Thoracic aorta (tissue), 2 donors: ENCODE results near the gene CELF4. TPM values are rescaled to one million over a fixed set of nuclear protein-coding genes. Genes with fewer than 3 reads are reported as not detected.
A peak's percentile ranks its signal among the peaks of the same experiment; 100 is the strongest.

Experiments
- ATAC-seq: fragments of 150-250 bp; one replicate; pipeline ENCODE4 v1.8.0; 2017; ENCODE audit warnings: low read depth; ENCODE audit not compliant: insufficient number of reproducible peaks, low FRiP score
- DNase-seq: peaks from one replicate; pipeline ENCODE4 v3.0.0-alpha.2; 2020; ENCODE audit warnings: low spot score
- H3K27ac ChIP-seq, 2 donors: fragments of 200-600 bp; sonication (generic); 1 replicate in 1 of 2; 2 replicates in 1 of 2; pipeline ENCODE4 v1.5.1; 2016; ENCODE audit warnings: mild to moderate bottlenecking in 2 of 2, moderate library complexity in 2 of 2
- H3K27me3 ChIP-seq: fragments of 200-600 bp; sonication (generic); replicated peaks from 2 replicates; pipeline ENCODE4 v1.6.0; 2016; ENCODE audit warnings: mild to moderate bottlenecking; ENCODE audit not compliant: insufficient read depth
- H3K36me3 ChIP-seq: fragments of 200-600 bp; sonication (generic); one replicate; pipeline ENCODE4 v1.5.1; 2016
- H3K4me1 ChIP-seq, 2 donors: fragments of 200-600 bp; sonication (generic); 1 replicate in 1 of 2; 2 replicates in 1 of 2; pipeline versions ENCODE4 v1.5.1 to v1.6.0; 2016; ENCODE audit warnings: low read depth in 2 of 2, mild to moderate bottlenecking in 1 of 2; ENCODE audit not compliant: control insufficient read depth in 1 of 2
- H3K4me3 ChIP-seq: fragments of 200-600 bp; sonication (generic); 2 replicates; pipeline ENCODE4 v1.5.1; 2016; ENCODE audit warnings: mild to moderate bottlenecking
- H3K9me3 ChIP-seq: fragments of 200-600 bp; sonication (generic); 2 replicates; pipeline ENCODE4 v1.5.1; 2016
- total RNA-seq, 2 donors: library from RNA; depleted of rRNA; stranded (reverse); fragments of >200 nt; gene quantifications; one replicate each; pipeline versions ENCODE4 v1.1.0 to v1.2.3, GENCODE V29; 2016
- TF ChIP-seq, protein P1 (sequence below): fragments of 200-600 bp; sonication (generic); IDR thresholded peaks from one replicate; pipeline ENCODE4 v1.5.1; 2019; ENCODE audit warnings: antibody characterized with exemption

Gene CELF4
- total RNA-seq, 2 donors from 2014 or later = not detected

DNA sequence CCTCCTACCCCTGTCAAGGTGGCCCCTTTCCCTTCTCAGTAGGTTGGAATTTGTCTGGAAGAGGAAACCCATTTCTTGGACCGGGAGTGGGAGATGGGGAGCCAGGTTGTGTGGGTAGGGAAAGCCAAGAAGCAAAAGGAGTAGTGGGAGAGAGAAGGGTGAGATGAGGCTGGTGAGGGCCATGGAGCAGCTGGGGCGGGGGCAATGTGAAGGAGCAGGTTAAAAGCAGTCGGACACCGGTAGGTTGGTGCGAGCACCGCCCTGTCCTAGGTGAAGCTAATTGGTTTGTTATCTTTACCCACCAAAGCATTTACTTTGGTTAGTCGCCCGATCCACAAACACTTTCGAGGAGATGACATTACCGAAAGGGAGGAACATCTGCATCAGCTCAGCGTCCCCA lies 306.8 kb downstream of the CELF4 start:
- TF ChIP-seq, protein P1, sequence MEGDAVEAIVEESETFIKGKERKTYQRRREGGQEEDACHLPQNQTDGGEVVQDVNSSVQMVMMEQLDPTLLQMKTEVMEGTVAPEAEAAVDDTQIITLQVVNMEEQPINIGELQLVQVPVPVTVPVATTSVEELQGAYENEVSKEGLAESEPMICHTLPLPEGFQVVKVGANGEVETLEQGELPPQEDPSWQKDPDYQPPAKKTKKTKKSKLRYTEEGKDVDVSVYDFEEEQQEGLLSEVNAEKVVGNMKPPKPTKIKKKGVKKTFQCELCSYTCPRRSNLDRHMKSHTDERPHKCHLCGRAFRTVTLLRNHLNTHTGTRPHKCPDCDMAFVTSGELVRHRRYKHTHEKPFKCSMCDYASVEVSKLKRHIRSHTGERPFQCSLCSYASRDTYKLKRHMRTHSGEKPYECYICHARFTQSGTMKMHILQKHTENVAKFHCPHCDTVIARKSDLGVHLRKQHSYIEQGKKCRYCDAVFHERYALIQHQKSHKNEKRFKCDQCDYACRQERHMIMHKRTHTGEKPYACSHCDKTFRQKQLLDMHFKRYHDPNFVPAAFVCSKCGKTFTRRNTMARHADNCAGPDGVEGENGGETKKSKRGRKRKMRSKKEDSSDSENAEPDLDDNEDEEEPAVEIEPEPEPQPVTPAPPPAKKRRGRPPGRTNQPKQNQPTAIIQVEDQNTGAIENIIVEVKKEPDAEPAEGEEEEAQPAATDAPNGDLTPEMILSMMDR = no peak
- DNase-seq (no peak), ATAC-seq (no peak)
- Histone ChIP-seq H3K27ac (no peak overlapping the region), H3K4me3 (no peak overlapping the region), H3K9me3 (no peaks in the 10 kb centered on the region), H3K36me3 (no peaks in the 10 kb centered on the region), H3K4me1 (peaks cover 0 to 4% of the 10 kb centered on the region in 2 donors), H3K27me3 (no peaks in the 10 kb centered on the region)

DNA sequence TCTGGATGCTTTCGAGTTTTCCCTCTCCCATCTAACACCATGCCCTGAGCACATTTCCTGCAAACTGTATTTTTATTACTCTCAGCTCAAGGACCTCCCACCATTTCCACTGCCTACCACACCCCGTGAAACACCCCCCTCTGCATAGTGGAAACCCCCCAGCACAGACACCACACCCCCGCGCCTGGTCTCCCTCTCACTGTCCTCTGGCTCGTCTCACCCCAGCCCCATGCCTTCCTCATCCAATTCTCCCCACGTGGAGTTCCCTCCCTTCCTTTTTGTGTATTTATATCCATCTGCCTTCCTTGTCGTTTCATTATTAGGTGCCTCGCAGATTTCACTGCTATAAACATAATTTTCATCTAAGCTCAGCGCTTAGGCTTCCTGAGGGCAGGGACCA lies 307.5 kb downstream of the CELF4 start:
- no peaks in the 10 kb centered on the region for H3K27me3 ChIP-seq

DNA sequence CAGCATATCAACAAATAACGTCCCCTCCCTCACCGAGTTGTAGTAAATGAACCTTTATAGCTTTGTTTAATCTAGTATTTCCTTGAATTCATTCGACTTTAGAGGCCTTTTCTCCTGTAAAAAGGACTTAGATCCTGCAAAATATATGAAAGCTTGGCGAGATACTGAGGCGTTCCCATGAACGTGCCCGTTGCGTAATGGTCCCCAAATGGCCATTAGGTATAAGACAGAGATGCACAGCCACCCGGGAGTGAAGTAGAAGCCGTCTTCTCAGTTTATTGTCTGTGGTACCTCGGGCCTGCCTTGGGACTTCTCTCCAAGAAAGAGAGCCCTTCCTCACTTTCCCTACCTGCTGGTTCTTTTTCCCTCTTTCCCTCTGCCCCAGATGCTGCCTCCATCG lies 310.6 kb downstream of the CELF4 start:
- TF ChIP-seq, protein P1 = no peak
- DNase-seq = no peak
- H3K36me3 ChIP-seq = no peaks in the 10 kb centered on the region
- no peak overlapping the region for H3K4me3 ChIP-seq
- H3K9me3 ChIP-seq = no peaks in the 10 kb centered on the region
- H3K4me1 ChIP-seq = peaks cover 0 to 7% of the 10 kb centered on the region in 2 donors
- no peak for ATAC-seq
- H3K27ac ChIP-seq = no peak overlapping the region
- H3K27me3 ChIP-seq = no peaks in the 10 kb centered on the region

More for the DNA sequence above, 307.5 kb downstream of the CELF4 start:
- no peak for ATAC-seq
- Histone ChIP-seq H3K9me3 (no peaks in the 10 kb centered on the region), H3K4me1 (peaks cover 0 to 7% of the 10 kb centered on the region in 2 donors), H3K27ac (no peak overlapping the region), H3K36me3 (no peaks in the 10 kb centered on the region), H3K4me3 (no peak overlapping the region)
- no peak for DNase-seq
- TF ChIP-seq, protein P1 = no peak

DNA sequence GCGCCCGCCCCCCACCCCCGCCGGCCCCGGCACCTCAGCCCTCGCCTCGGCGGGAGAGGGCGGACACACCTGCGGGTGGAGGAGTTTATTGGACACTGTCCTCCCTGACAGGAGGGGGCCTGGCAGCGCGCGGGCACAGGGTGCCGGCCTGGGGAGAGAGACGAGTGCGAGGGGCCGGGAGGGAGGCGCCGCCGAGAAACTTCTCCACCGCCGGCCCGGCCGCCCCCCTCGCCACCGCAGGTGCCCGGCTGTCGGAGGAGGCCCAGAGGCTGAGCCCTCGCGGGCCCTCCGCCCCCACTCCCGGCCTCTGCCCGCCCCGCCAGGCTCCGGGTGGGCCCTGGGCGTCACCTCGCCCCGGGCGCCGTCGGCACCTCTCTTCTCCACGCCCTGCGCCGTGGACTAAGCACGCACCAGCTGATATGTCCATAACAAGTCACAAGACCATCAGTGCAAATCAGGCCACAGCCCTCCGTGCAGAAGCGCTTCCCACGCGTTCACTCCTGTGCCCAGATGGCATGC lies 311.3 kb downstream of the CELF4 start:
- H3K36me3 ChIP-seq = no peaks in the 10 kb centered on the region
- peaks cover 0 to 7% of the 10 kb centered on the region in 2 donors for H3K4me1 ChIP-seq
- TF ChIP-seq, protein P1 = no peak
- H3K4me3 ChIP-seq = peak overlapping the region; percentile 53
- H3K27me3 ChIP-seq = no peaks in the 10 kb centered on the region
- ATAC-seq (no peak), DNase-seq (no peak)
- H3K27ac ChIP-seq = no peak overlapping the region
- H3K9me3 ChIP-seq = no peaks in the 10 kb centered on the region

DNA sequence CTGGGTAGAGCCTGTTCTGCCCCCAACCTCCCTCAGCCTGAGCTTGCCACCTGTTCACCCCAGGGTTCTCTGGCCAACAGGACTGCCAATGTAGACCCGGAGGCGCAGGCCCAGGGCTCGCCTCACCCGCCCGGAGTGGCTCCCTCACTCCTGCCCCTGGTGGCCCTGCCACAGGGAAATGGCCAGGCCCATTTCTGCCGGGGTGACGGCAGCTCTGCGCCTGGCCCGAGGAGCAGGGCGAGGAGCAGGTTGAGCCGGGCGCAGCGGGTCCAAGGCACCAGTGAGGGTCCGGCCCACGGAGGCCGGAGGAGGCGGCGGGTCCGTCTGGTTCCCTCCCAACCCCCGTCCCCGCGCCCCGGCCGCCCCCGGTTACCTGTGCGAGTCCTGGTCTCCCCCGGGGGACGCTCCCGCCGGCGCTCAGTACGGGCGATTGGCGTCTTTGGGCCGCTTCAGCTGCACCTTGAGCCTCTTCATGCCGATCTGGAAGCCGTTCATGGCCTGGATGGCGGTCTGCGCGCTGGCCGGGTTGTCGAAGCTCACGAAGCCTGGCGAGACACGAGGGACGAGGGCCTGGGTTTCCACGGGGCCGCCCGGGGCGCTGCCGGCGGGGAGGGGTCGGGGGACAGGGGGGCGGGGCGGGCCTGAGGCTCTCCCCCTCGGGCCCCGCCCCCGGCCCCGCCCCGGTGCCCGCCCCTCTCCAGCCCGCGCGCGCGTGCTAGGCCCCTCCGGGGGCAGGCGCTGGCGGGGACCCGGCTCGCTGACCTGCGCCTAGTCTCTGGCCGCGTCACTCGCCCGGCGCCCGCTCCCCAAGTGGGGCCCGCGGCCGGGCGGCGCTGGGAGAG lies 312.0 kb downstream of the CELF4 start:
- Histone ChIP-seq H3K9me3 (no peaks in the 10 kb centered on the region), H3K4me3 (peak overlapping the region; percentile 53), H3K36me3 (no peaks in the 10 kb centered on the region), H3K27ac (no peak overlapping the region), H3K4me1 (peaks cover 0 to 7% of the 10 kb centered on the region in 2 donors), H3K27me3 (no peaks in the 10 kb centered on the region)
- DNase-seq (no peak), ATAC-seq (no peak)
- TF ChIP-seq, protein P1 = no peak
